ENCODE results near the gene TBL1X.
A peak's percentile ranks its signal among the peaks of the same experiment; 100 is the strongest.
"Not testable (repeated sequence)": the region's sequence is repeated elsewhere in the genome, so short reads cannot be mapped to it uniquely, and the experiment has no call there.

TBL1X gene

DNA sequence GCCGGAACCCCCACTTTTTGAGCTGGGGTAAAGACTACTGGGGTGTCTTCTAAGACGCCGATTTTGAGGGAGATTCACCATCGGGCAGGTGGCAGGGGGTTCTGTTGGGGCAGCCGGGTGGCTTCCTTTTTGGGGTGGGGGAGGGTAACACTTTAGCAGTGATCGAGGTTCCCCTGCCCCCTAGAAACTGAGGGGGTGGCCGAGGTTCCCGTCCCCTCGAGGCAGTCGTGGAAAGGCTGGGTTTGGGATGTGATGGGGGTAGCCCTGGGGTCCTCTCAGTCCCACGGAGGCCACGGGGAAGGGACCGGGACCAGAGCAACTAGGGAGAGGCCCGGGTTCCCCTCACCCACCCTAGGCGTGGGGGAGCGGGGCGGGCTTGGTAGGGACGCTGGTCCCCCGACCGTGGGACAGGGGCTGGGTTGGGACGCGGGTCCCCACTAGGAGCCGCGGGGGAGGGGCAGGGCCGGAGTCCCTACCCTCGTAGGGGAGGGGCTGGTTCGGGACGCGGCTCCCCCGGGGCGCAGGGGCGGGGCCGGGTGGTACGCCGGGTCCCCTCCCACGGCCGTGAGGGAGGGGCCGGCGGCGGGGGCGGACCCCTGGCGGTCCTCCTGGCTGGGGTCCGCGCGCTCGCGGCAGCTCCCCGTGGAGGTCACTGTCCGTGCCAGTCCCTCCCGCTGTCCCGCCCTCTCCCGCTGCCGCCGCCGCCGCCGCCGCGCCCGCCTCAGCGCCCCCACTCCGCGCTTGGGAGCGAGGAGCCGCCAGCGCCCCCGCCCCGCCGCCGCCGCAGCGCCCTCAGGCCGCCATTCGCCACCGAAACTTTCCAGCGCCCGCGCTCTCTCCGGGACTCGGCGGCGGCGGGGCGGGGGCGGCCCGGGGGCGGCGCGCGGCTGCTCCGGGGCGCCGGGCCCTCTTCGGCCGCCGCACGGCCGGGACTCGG, at the start of gene TBL1X:
TBL1X (plus strand) TSS at position 624 of the 937 bp plus-strand sequence. CDS start 188,529 bp downstream, outside the sequence.
- Histone ChIP-seq H3K36me3 (ENCODE audit: insufficient read depth, low read length) (no peaks in the 10 kb centered on the region), H3K9ac (ENCODE audit: low read depth, low read length) (peak within 1 kb of the TSS; percentile 62), H3K4me1 (ENCODE audit: insufficient read depth, low read length) (peaks cover 14% of the 10 kb centered on the region), H3K9me3 (ENCODE audit: control insufficient read depth, insufficient read depth, low read length) (no peaks in the 10 kb centered on the region)

DNA sequence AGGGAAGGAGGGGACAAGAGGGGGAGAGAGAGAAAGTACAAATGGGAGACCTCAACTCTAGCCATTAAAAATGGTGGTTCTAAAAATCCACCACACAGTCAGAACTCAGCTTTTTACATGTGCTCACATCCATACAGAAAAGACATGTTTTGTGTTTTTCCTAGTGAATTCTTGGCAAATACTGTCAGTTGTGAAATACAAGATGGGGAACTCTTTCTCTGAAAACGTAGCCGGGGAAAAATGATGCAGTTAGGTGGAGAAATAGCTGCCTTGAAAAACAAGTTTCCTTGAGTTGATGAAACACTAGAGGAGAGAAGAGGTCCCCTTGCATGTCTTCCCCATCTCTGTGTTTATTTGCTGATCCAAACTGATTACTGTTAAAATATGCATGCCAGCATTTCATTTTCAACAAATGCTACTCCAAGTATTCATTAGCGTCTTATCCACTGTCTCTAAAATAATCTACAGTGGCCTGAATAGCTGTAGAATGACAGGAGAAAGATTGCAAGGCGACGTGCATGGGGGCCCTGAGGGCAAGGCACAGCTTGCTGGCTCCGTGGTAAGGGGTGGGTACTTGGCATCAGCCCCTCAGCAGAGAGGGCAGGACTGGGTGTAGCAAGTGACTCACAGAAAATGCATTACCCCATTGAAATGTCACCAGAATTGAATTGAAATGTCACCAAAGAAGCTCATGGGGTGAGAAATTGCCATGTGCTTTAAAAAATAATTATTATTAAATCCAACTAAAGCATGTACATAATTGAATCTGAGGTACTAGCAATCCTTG, 48.1 kb upstream of the TBL1X start:
- H3K9ac ChIP-seq (ENCODE audit: low read depth, low read length): no peak overlapping the region
- H3K9me3 ChIP-seq (ENCODE audit: control insufficient read depth, insufficient read depth, low read length): no peaks in the 10 kb centered on the region
- no peaks in the 10 kb centered on the region for H3K36me3 ChIP-seq (ENCODE audit: insufficient read depth, low read length)
- peaks cover 8% of the 10 kb centered on the region for H3K4me1 ChIP-seq (ENCODE audit: insufficient read depth, low read length)

DNA sequence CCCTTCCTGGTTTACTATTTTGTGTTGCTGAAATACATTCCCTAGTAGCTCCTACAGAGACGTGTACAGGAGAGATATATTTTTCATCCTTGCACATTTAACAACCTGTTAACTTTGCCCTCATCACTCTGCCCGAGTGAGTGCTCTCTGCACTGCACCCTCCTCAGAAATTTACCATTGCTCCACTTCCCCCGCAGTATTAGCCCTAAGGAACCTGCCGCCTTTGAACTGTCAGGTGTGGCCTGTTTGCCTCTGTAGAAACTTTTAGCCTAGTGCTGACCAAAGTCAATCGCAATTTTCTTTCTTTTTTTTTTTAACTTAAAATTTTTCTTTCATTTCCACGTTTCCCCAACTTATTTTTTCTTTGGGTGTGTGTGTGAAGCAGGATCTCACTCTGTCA, 46.6 kb upstream of the TBL1X start:
- no peaks in the 10 kb centered on the region for H3K9me3 ChIP-seq (ENCODE audit: control insufficient read depth, insufficient read depth, low read length)
- H3K36me3 ChIP-seq (ENCODE audit: insufficient read depth, low read length): no peaks in the 10 kb centered on the region
- peaks cover 8% of the 10 kb centered on the region for H3K4me1 ChIP-seq (ENCODE audit: insufficient read depth, low read length)
- no peak overlapping the region for H3K9ac ChIP-seq (ENCODE audit: low read depth, low read length)

DNA sequence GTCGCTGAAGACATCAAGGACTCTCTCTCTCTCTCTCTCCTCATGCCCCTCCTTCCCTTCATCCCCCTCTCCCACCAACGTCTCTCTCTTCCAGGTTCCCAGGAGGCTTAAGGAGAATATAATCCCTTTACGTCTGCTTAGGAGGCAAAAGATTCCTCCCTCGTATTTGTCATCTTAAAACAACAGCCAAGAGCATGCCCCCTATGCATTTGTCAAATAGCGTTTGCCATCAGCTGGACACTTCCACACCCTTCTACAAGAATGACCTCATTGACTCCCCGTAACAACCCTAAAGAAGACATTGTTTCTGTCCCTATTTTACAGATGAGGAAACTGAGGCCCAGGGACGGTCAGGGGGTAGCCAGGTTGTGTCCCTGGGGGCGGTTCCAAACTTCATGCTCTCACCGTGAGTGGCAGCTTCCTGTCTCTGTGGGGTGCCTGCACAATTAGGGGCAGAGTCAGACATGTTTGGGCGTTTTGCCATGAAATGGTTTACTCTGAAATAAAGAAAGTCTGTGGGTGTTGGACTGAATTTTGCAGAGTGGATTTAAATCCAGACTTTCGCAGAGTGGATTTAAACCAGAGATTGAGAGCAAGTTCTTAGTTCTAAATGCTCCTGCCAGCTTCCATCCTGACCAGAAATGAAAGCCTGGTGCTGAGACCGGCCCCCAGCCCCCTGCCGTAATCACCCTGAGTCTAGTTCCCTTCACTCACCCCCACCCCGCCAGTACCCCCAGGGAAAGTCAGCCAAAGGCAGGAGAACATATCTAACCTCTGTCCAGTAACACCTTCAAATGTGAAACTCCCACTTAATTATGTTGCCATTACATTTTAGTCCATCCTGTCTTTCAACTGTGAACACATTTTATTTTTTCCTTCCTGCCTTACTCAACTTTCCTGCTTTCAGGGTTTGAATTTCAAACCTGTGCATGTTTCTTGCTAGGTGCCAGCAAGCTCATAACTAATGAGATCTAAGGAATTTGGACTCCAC, 44.3 kb upstream of the TBL1X start:
- Histone ChIP-seq H3K36me3 (ENCODE audit: insufficient read depth, low read length) (no peaks in the 10 kb centered on the region), H3K4me1 (ENCODE audit: insufficient read depth, low read length) (peaks cover 8% of the 10 kb centered on the region), H3K9ac (ENCODE audit: low read depth, low read length) (no peak overlapping the region)

DNA sequence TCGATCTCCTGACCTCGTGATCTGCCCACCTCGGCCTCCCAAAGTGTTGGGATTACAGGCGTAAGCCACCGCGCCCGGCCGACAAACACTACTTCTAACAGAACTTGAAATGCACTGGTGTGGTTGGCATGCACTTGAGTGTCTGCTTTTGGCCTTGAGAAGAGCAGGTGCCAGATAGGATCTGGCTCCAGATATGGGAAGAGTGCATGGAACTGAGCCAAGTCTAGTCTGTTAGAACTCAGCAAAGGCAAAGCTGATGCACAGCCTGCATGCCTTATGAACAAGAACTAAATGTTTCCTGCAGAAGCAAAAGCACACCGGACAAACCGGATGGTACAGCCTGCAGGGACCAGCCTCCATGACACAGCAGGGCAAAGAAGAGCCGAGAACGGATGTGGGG, 35.1 kb upstream of the TBL1X start:
- H3K36me3 ChIP-seq (ENCODE audit: insufficient read depth, low read length): no peaks in the 10 kb centered on the region
- H3K4me1 ChIP-seq (ENCODE audit: insufficient read depth, low read length): 0 out of 2 replicates have a peak, but pooled peaks cover 4% of the 10 kb centered on the region
- no peak overlapping the region for H3K9ac ChIP-seq (ENCODE audit: low read depth, low read length)
- H3K9me3 ChIP-seq (ENCODE audit: control insufficient read depth, insufficient read depth, low read length): peaks cover 6% of the 10 kb centered on the region; the same call in 1 of the 2 replicates

More for the DNA sequence above, 44.3 kb upstream of the TBL1X start:
- 0 out of 2 replicates have a peak, but pooled peaks cover under 1% of the 10 kb centered on the region for H3K9me3 ChIP-seq (ENCODE audit: control insufficient read depth, insufficient read depth, low read length)

DNA sequence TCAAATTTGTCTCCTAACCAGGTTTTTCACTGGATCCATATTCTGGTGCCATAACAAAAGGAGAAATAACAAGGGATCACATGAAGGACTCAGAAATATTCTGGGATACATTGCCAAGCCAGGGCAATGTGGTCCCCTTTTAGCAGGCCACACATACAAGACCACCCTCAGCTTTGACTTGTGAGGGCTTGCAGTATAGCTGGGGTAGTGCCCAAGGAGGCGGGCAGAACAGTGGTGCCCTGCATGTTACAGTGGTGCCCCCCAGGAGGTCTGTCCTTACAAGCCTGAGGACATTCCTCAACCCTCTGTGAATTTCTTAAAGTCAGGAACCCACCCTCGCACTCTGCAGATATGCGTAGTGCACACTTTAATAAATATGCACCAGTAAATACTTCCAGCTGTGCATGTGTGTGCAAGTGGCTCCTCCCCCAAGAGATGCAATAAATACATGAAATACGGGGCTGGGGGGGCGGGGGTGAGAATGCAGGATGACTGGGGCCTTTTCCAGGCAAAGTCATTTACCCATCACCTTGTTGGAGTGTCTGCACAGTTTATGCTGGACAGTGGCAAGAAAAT, 34.4 kb upstream of the TBL1X start:
- H3K4me1 ChIP-seq (ENCODE audit: insufficient read depth, low read length): 0 out of 2 replicates have a peak, but pooled peaks cover 4% of the 10 kb centered on the region
- H3K9me3 ChIP-seq (ENCODE audit: control insufficient read depth, insufficient read depth, low read length): peaks cover 6% of the 10 kb centered on the region; the same call in 1 of the 2 replicates
- no peak overlapping the region for H3K9ac ChIP-seq (ENCODE audit: low read depth, low read length)
- H3K36me3 ChIP-seq (ENCODE audit: insufficient read depth, low read length): no peaks in the 10 kb centered on the region

DNA sequence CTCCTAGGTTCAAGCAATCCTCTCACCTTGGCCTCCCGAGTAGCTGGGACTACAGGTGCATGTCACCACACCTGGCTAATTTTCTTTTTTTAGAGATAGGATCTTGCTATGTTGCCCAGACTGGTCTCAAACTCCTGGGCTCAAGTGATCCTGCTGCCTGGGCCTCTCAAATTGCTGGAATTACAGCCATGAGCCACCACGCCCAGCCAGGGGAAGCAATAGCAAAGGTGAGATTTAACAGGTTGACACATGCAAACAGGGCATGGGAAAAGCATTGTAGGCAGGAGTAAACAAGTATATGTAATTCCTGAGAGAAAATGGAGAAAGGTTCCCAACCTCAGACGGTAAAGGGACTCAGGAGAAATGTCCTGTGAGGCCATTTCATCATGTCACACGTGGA, 33.6 kb upstream of the TBL1X start:
- 0 out of 2 replicates have a peak, but pooled peaks cover 4% of the 10 kb centered on the region for H3K4me1 ChIP-seq (ENCODE audit: insufficient read depth, low read length)
- no peaks in the 10 kb centered on the region for H3K9me3 ChIP-seq (ENCODE audit: control insufficient read depth, insufficient read depth, low read length)
- no peaks in the 10 kb centered on the region for H3K36me3 ChIP-seq (ENCODE audit: insufficient read depth, low read length)
- H3K9ac ChIP-seq (ENCODE audit: low read depth, low read length): no peak overlapping the region

DNA sequence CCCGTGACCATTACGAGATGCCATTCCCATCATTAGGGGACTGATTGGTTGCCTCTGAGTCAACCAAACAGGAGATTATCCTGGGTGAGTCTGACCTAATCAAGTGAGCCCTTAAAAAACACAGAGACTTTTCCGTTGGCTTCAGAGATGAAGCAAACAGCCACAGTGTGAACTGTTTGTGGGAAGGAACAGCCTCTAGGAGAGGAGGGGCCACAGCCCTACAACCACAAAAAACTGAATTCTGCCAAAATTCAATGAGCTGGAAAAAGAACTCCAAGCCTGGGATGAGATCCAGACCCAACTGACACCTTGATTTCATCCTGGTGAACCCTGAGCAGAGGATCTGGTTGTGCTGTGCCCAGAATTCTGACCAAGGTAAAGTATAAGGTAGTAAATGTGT, 31.3 kb upstream of the TBL1X start:
- Histone ChIP-seq H3K9me3 (ENCODE audit: control insufficient read depth, insufficient read depth, low read length) (no peaks in the 10 kb centered on the region), H3K36me3 (ENCODE audit: insufficient read depth, low read length) (no peaks in the 10 kb centered on the region), H3K9ac (ENCODE audit: low read depth, low read length) (no peak overlapping the region)

DNA sequence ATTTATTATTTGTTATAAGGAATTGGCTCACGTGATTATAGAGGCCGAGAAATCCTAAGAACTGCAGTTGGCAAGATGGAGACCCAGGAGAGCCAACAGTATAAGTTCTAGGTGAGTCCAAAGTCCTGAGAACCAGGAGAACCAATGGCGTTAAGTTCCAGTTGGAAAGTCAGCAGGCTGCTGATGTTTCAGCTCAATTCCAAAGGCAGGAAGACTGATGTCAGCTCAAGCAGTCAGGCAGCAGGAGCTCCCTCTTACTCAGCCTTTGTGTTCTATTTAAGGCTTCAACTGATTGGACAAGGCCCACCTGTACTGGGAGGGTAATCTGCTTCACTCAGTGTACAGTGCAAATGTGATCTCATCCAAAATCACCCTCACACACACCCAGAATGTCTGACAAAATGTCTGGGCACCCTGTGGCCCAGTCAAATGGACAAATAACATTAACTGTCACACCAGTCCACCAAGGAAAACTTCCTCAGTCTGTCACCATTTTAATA, 30.8 kb upstream of the TBL1X start:
- H3K36me3 ChIP-seq (ENCODE audit: insufficient read depth, low read length): no peaks in the 10 kb centered on the region
- H3K9ac ChIP-seq (ENCODE audit: low read depth, low read length): no peak overlapping the region
- no peaks in the 10 kb centered on the region for H3K9me3 ChIP-seq (ENCODE audit: control insufficient read depth, insufficient read depth, low read length)
- 0 out of 2 replicates have a peak, but pooled peaks cover 4% of the 10 kb centered on the region for H3K4me1 ChIP-seq (ENCODE audit: insufficient read depth, low read length)

More for the DNA sequence above, 31.3 kb upstream of the TBL1X start:
- 0 out of 2 replicates have a peak, but pooled peaks cover 4% of the 10 kb centered on the region for H3K4me1 ChIP-seq (ENCODE audit: insufficient read depth, low read length)

DNA sequence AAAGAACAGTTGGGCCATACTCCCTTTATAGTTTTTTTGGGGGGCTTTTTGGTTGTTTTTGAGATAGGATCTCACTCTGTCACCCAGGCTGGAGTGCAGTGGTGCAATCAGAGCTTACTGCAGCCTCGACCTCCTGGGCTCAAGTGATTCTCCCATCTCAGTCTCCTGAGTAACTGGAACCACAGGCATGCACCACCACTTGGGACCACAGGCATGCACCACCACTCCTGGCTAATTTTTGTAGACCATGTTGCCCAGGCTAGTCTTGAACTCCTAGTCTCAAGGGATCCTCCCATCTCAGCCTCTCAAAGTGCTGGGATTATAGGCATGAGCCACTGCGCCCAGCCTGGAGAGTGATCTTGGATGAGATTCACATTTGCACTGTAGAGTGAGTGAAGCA, 29.8 kb upstream of the TBL1X start:
- not testable (repeated sequence) for H3K4me1 ChIP-seq (ENCODE audit: insufficient read depth, low read length); H3K36me3 ChIP-seq (ENCODE audit: insufficient read depth, low read length); H3K9ac ChIP-seq (ENCODE audit: low read depth, low read length); H3K9me3 ChIP-seq (ENCODE audit: control insufficient read depth, insufficient read depth, low read length)

DNA sequence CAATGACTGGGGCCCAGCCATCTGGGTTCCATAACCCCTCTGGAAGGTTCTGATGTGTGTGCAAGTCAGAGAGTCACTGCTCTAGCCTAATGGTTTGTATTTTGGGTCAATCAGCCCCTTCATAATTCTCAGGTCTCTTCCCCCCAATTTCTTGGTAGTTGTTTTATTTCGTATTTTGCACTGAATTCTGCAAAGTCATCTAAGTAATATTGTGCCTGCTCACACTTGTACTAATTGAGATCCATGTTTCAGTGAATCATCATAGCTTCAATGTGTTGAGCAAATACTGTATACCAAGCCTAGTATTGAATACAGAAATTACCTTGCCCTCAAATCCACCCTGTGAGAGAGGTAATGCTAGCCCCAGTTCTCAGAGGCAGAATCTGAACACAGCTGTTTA, 28.0 kb upstream of the TBL1X start:
- Histone ChIP-seq H3K4me1 (ENCODE audit: insufficient read depth, low read length) (no peaks in the 10 kb centered on the region), H3K9me3 (ENCODE audit: control insufficient read depth, insufficient read depth, low read length) (no peaks in the 10 kb centered on the region), H3K36me3 (ENCODE audit: insufficient read depth, low read length) (no peaks in the 10 kb centered on the region), H3K9ac (ENCODE audit: low read depth, low read length) (no peak overlapping the region)

DNA sequence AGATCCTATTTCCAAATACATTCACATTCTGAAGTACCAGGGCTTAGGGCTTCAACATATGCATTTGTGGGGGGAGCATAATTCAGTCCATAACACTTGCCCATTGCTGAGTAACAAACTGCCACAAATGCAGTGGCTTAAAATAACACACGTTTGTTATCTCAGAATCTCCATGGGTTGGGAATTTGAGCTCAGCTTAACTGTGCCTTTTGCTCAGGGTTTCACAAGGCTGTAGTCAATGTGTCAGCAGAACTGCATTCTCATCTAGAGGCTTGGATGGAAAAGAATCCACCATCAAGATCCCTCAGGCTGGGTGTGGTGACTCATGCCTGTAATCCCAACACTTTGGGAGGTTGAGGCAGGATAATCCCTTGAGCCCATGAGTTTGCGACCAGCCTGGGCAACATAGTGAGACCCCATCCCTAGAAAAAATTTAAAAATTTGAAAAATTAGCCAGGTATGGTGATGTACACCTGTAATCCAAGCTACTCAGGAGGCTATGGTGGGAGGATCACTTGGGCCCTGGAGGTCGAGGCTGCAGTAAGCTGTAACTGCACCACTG, 25.8 kb upstream of the TBL1X start:
- Histone ChIP-seq H3K4me1 (ENCODE audit: insufficient read depth, low read length) (no peaks in the 10 kb centered on the region), H3K9ac (ENCODE audit: low read depth, low read length) (no peak overlapping the region)

More for the DNA sequence above, 25.8 kb upstream of the TBL1X start:
- Histone ChIP-seq H3K36me3 (ENCODE audit: insufficient read depth, low read length) (no peaks in the 10 kb centered on the region), H3K9me3 (ENCODE audit: control insufficient read depth, insufficient read depth, low read length) (no peaks in the 10 kb centered on the region)
